ENCODE data around the gene ZFP62. TPM values are rescaled to one million over a fixed set of nuclear protein-coding genes. Genes with fewer than 3 reads are reported as not detected.
"Not testable (repeated sequence)": the region's sequence is repeated elsewhere in the genome, so short reads cannot be mapped to it uniquely, and the experiment has no call there.

ZFP62 gene
- total and polyA plus RNA-seq, 4 experiments from 2014 or later = 11.4 to 71.7 (median 46.1) TPM

DNA sequence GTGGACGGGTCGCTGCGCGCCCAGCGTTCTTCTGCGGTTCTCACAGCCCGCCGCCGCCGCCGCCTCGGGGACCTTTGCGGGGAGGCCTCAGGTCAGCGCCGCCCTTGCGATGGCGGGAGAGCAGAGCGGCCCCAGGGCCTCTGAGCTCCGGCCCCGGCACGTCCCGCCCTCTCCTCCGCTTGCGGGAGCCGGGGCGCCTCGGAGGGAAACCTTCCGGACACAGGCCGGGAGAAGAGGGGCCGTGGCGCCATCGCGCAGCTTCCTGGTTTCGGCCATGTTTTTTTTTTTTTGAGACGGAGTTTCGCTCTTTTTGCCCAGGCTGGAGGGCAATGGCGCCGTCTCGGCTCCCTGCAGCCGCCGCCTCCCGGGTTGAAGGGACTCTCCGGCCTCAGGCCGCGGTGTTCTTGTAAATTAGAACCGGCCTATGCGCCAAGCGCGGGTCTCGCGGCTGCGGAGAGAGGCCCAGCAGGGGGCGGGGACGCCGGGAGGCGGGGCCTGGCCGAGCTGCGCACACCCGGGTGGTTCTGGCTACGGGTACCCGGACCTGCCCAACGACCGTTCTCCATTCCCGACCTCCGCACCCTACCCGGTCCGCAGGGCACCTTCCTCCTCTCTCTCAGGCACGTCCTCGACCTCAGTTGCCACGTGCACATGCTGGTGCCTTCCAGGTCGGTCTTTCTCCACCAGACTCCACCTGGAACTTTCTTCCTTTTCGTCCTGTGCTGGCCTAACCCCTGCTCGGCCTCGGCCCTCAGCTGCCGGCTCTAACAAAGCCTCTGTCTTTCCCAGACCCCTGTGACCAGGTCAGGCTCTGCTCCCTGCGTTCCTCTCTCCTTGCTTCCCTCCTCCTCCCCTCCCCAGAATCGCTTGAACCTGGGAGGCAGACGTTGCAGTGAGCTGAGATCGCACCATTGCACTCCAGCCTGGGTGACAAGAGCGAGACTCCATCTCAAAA is 29.7 kb downstream of the ZFP62 start:
- intact Hi-C loops (cut with micrococcal nuclease) = loop anchor here (1.0 kb wide), 3 partner anchors 21 to 29 kb away; partner anchors contain the start of gene MGAT1
- Mint-ChIP-seq H3K4me3 (peak overlapping the region; percentile 94 to 99 (median 98)), H3K4me1 (peaks cover 33 to 66% (median 50%) of the 10 kb centered on the region in 4 donors), H3K27ac (peak overlapping the region; percentile 97 to 99 (median 98)), H3K27me3 (no peaks in the 10 kb centered on the region), H3K36me3 (peaks cover 34 to 52% of the 10 kb centered on the region in 2 donors), H3K9me3 (peaks cover 0 to 15% (median 2%) of the 10 kb centered on the region in 8 donors)
- DNase-seq = peak; percentile 67 to 81 (median 72)
- H3K27me3 ChIP-seq (ENCODE audit: insufficient read depth, low read length) = no peaks in the 10 kb centered on the region
- peak overlapping the region; percentile 94 for H3K27ac ChIP-seq (ENCODE audit: low read depth, low read length)
- peaks cover 16% of the 10 kb centered on the region for H3K36me3 ChIP-seq (ENCODE audit: insufficient read depth, low read length)
- CTCF ChIA-PET (ENCODE audit: partially characterized antibody) = interaction anchor here (1.1 to 6.4 kb wide), 11 partner anchors 9 to 49 kb away, joined by 3 to 109 read pairs (median 9); partner anchors contain the start of genes MGAT1 and ZFP62
- H3K4me3 ChIP-seq (ENCODE audit: low read length in 2 of 2) = peak overlapping the region; percentile 59 to 83
- POLR2A ChIA-PET (ENCODE audit: partially characterized antibody) = interaction anchor here (0.7 to 6.8 kb wide), 24 partner anchors 8 to 430 kb away, joined by 3 to 271 read pairs (median 8); partner anchors contain the start of genes MGAT1, TRIM41, TRIM52 and ZFP62
- H3K4me1 ChIP-seq (ENCODE audit: insufficient read depth, low read length) = peaks cover 51% of the 10 kb centered on the region
- no peaks in the 10 kb centered on the region for H3K9me3 ChIP-seq (ENCODE audit: control insufficient read depth in 1 of 2, low read length in 2 of 2)

GRCh38 chr5:180830253-180831138 is 30.6 kb downstream of the ZFP62 start:
- peak in 4 of 5 donors; percentile 72 to 87 (median 76) for DNase-seq
- peaks cover 29 to 65% (median 46%) of the 10 kb centered on the region in 4 donors for H3K4me1 Mint-ChIP-seq
- no peaks in the 10 kb centered on the region for H3K27me3 Mint-ChIP-seq

DNA sequence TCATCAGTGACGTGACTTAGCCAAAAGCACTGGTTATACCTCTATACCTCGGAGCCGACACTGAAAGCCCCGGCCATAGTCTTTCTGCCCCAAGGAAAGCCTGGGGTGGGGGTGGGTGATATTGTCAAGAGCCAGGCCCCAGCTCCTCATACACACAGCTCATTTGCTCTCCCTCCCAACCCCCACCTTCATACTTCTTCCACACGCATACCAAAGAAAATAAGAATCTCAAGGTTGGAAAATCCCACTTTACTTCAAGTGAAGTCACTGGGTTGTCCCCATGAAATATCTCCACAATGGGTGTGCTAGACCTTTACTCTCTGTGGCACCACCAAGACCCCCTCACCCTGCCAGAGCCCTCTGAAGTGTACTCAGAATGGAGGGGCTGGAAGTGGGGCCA is 31.4 kb downstream of the ZFP62 start:
- CTCF ChIA-PET (ENCODE audit: partially characterized antibody) = interaction anchor here (1.2 to 6.4 kb wide), 9 partner anchors 9 to 47 kb away, joined by 4 to 109 read pairs (median 10); partner anchors contain the start of genes MGAT1 and ZFP62
- Histone ChIP-seq H3K4me3 (ENCODE audit: low read length in 2 of 2) (peak overlapping the region; percentile 59 to 83), H3K9me3 (ENCODE audit: control insufficient read depth in 1 of 2, low read length in 2 of 2) (no peaks in the 10 kb centered on the region), H3K27me3 (ENCODE audit: insufficient read depth, low read length) (no peaks in the 10 kb centered on the region), H3K36me3 (ENCODE audit: insufficient read depth, low read length) (peaks cover 4% of the 10 kb centered on the region), H3K4me1 (ENCODE audit: insufficient read depth, low read length) (peaks cover 44% of the 10 kb centered on the region), H3K27ac (ENCODE audit: low read depth, low read length) (peak overlapping the region; percentile 94)
- intact Hi-C loops (cut with micrococcal nuclease) = loop anchor here (1.0 kb wide), 1 partner anchor 45 kb away; no protein-coding TSS in a partner anchor
- Mint-ChIP-seq H3K9me3 (peaks cover 0 to 15% (median 2%) of the 10 kb centered on the region in 8 donors), H3K4me1 (peaks cover 30 to 64% (median 44%) of the 10 kb centered on the region in 4 donors), H3K36me3 (peaks cover 23 to 38% of the 10 kb centered on the region in 2 donors), H3K4me3 (peak overlapping the region; percentile 94 to 99 (median 98)), H3K27ac (peak overlapping the region; percentile 96 to 99 (median 98)), H3K27me3 (no peaks in the 10 kb centered on the region)
- POLR2A ChIA-PET (ENCODE audit: partially characterized antibody) = interaction anchor here (1.1 to 6.8 kb wide), 10 partner anchors 10 to 431 kb away, joined by 4 to 271 read pairs (median 18); partner anchors contain the start of genes MGAT1, TRIM41, TRIM52 and ZFP62
- no peak for DNase-seq

More at GRCh38 chr5:180830253-180831138, 30.6 kb downstream of the ZFP62 start:
- ChIA-PET CTCF (ENCODE audit: partially characterized antibody) (interaction anchor here (1.1 to 6.4 kb wide), 12 partner anchors 9 to 48 kb away, joined by 3 to 109 read pairs (median 8); partner anchors contain the start of genes MGAT1 and ZFP62), POLR2A (ENCODE audit: partially characterized antibody) (interaction anchor here (0.7 to 6.8 kb wide), 22 partner anchors 9 to 431 kb away, joined by 3 to 271 read pairs (median 8); partner anchors contain the start of genes MGAT1, TRIM41, TRIM52 and ZFP62)
- peak overlapping the region; percentile 59 to 83 for H3K4me3 ChIP-seq (ENCODE audit: low read length in 2 of 2)
- Mint-ChIP-seq H3K9me3 (peaks cover 0 to 15% (median 2%) of the 10 kb centered on the region in 8 donors), H3K27ac (peak overlapping the region; percentile 96 to 99 (median 98)), H3K36me3 (peaks cover 27 to 44% of the 10 kb centered on the region in 2 donors), H3K4me3 (peak overlapping the region; percentile 94 to 99 (median 98))
- peaks cover 7% of the 10 kb centered on the region for H3K36me3 ChIP-seq (ENCODE audit: insufficient read depth, low read length)
- peak overlapping the region; percentile 94 for H3K27ac ChIP-seq (ENCODE audit: low read depth, low read length)
- intact Hi-C loops (cut with micrococcal nuclease) = loop anchor here (1.0 kb wide), 4 partner anchors 20 to 46 kb away; partner anchors contain the start of gene MGAT1
- no peaks in the 10 kb centered on the region for H3K27me3 ChIP-seq (ENCODE audit: insufficient read depth, low read length)
- H3K4me1 ChIP-seq (ENCODE audit: insufficient read depth, low read length) = peaks cover 51% of the 10 kb centered on the region
- no peaks in the 10 kb centered on the region for H3K9me3 ChIP-seq (ENCODE audit: control insufficient read depth in 1 of 2, low read length in 2 of 2)

DNA sequence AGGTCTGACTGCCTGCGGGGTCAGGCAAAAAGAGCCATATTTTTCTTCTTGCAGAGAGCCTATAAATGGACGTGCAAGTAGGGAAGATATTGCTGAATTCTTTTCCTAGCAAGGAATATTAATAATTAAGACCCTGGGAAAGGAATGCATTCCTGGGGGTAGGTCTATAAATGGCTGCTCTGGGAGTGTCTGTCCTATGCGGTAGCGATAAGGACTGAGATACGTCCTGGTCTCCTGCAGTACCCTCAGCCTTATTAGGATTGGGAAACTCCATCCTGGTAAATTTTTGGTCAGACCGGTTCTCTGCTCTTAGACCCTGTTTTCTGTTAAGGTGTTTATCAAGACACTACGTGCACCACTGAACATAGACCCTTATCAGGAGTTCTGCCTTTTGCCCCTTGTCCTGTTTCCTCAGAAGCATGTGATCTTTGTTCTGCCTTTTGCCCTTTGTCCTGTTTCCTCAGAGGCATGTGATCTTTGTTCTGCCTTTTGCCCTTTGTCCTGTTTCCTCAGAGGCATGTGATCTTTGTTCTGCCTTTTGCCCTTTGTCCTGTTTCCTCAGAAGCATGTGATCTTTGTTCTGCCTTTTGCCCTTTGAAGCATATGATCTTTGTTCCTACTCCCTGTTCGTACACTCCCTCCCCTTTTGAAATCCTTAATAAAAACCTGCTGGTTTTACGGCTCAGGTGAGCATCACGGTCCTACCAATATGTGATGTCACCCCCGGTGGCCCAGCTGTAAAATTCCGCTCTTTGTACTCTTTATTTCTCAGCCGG is 32.1 kb downstream of the ZFP62 start:
- POLR2A ChIA-PET (ENCODE audit: partially characterized antibody) = interaction anchor here (1.0 to 6.8 kb wide), 7 partner anchors 12 to 33 kb away, joined by 3 to 271 read pairs (median 61); partner anchors contain the start of genes MGAT1 and ZFP62

DNA sequence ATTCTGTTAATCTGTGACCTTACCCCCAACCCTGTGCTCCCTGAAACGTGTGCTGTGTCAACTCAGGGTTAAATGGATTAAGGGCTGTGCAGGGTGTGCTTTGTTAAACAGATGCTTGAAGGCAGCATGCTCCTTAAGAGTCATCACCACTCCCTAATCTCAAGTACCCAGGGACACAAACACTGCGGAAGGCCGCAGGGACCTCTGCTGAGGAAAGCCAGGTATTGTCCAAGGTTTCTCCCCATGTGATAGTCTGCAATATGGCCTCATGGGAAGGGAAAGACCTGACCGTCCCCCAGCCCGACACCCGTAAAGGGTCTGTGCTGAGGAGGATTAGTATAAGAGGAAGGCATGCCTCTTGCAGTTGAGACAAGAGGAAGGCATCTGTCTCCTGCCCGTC is 33.7 kb downstream of the ZFP62 start:
- CTCF ChIA-PET (ENCODE audit: partially characterized antibody) = interaction anchor here (0.8 kb wide), 1 partner anchor 19 kb away, joined by 3 read pairs; no protein-coding TSS in a partner anchor

More for the DNA sequence above, 32.1 kb downstream of the ZFP62 start:
- CTCF ChIA-PET (ENCODE audit: partially characterized antibody) = interaction anchor here (1.1 to 6.4 kb wide), 6 partner anchors 12 to 44 kb away, joined by 3 to 109 read pairs (median 14); partner anchors contain the start of gene MGAT1
- H3K27me3 Mint-ChIP-seq; H3K4me3 ChIP-seq (ENCODE audit: low read length in 2 of 2); DNase-seq; intact Hi-C loops (cut with micrococcal nuclease); H3K27me3 ChIP-seq (ENCODE audit: insufficient read depth, low read length); H3K36me3 ChIP-seq (ENCODE audit: insufficient read depth, low read length); H3K9me3 ChIP-seq (ENCODE audit: control insufficient read depth in 1 of 2, low read length in 2 of 2); H3K27ac ChIP-seq (ENCODE audit: low read depth, low read length): not testable (repeated sequence)
- peak overlapping the region in 6 of 8 donors; percentile 17 to 99 (median 62) for H3K4me3 Mint-ChIP-seq
- H3K4me1 ChIP-seq (ENCODE audit: insufficient read depth, low read length) = peaks cover 43% of the 10 kb centered on the region
- H3K36me3 Mint-ChIP-seq = peaks cover 16 to 30% of the 10 kb centered on the region in 2 donors
- H3K9me3 Mint-ChIP-seq = peaks cover 0 to 15% (median 2%) of the 10 kb centered on the region in 8 donors
- peak overlapping the region in 4 of 7 donors; percentile 23 to 99 (median 81) for H3K27ac Mint-ChIP-seq
- peaks cover 25 to 64% (median 43%) of the 10 kb centered on the region in 4 donors for H3K4me1 Mint-ChIP-seq

More for the DNA sequence above, 33.7 kb downstream of the ZFP62 start:
- H3K9me3 Mint-ChIP-seq = peaks cover 0 to 15% (median 2%) of the 10 kb centered on the region in 8 donors
- H3K36me3 Mint-ChIP-seq = peaks cover 15 to 25% of the 10 kb centered on the region in 2 donors
- intact Hi-C loops (cut with micrococcal nuclease); H3K27me3 Mint-ChIP-seq; H3K27ac Mint-ChIP-seq; H3K4me3 ChIP-seq (ENCODE audit: low read length in 2 of 2); DNase-seq; H3K27ac ChIP-seq (ENCODE audit: low read depth, low read length); H3K27me3 ChIP-seq (ENCODE audit: insufficient read depth, low read length); H3K9me3 ChIP-seq (ENCODE audit: control insufficient read depth in 1 of 2, low read length in 2 of 2); H3K36me3 ChIP-seq (ENCODE audit: insufficient read depth, low read length); H3K4me3 Mint-ChIP-seq: not testable (repeated sequence)
- POLR2A ChIA-PET (ENCODE audit: partially characterized antibody) = interaction anchor here (3.1 to 3.5 kb wide), 2 partner anchors 17 to 24 kb away, joined by 11 to 18 read pairs; no protein-coding TSS in a partner anchor
- peaks cover 19 to 55% (median 31%) of the 10 kb centered on the region in 4 donors for H3K4me1 Mint-ChIP-seq
- H3K4me1 ChIP-seq (ENCODE audit: insufficient read depth, low read length) = peaks cover 27% of the 10 kb centered on the region
